HepG2 (cell line): ENCODE measurements around the gene GRM1. TPM values are rescaled to one million over a fixed set of nuclear protein-coding genes. Genes with fewer than 3 reads are reported as not detected.

Experiments
- ATAC-seq: fragments of 200-7000 bp; cut with Tn5 transposase; 3 replicates; pipeline ENCODE4 v1.9.1; 2020; ENCODE audit warnings: mild to moderate bottlenecking, moderate library complexity
- BruUV-seq: library from RNA; stranded (reverse); fragments of 400-500 nt; replicated peaks from 2 replicates; lab custom pipeline; 2021; lab: Mats Ljungman, UMichigan
- CTCF ChIA-PET: fragments of 300-600 bp; formaldehyde crosslinking; extraction: SDS; loops from one replicate; lab custom pipeline; 2021; ENCODE audit warnings: low total read pairs, inconsistent platforms, low intra/inter-chr PET ratio; lab: Yijun Ruan, JAX
- POLR2A ChIA-PET: fragments of 350-600 bp; sonication (Branson Sonifier 250); formaldehyde crosslinking; loops from one replicate; lab custom pipeline; 2020; ENCODE audit warnings: antibody characterized with exemption, inconsistent platforms; lab: Yijun Ruan, JAX
- DNase-seq: peaks from one replicate; pipeline ENCODE4 v3.0.0-alpha.2; 2015; ENCODE audit warnings: low spot score
- FAIRE-seq: peaks from 3 replicates; lab custom pipeline; 2011; peaks lifted over from hg19 to GRCh38; lab: Jason Lieb, UNC
- H2AFZ ChIP-seq: one replicate; pipeline ENCODE4 v1.6.1; 2011; ENCODE audit warnings: low read length, inconsistent platforms
- H3K27ac ChIP-seq: fragments of 300-600 bp; 3 replicates; pipeline ENCODE4 v1.8.0; 2011; ENCODE audit warnings: mixed run types, mild to moderate bottlenecking, mixed read lengths, low read length, inconsistent platforms; ENCODE audit not compliant: insufficient read depth; ENCODE audit errors: extremely low read length
- H3K27me3 ChIP-seq, 2 experiments: fragments of 200-600 bp in 1 of 2; 2 replicates in 1 of 2; 3 replicates in 1 of 2; pipeline versions ENCODE4 v1.6.0 to v1.8.0; 2011; ENCODE audit warnings: low read length in 2 of 2, mild to moderate bottlenecking in 2 of 2, moderate library complexity in 2 of 2, inconsistent platforms in 1 of 2; ENCODE audit not compliant: insufficient read depth in 2 of 2, control insufficient read depth in 1 of 2
- H3K36me3 ChIP-seq, 2 experiments: fragments of 200-600 bp in 1 of 2; replicated peaks in 1 of 2; 2 replicates in 1 of 2; 3 replicates in 1 of 2; pipeline versions ENCODE4 v1.5.1 to v1.8.0; 2011; ENCODE audit warnings: low read length in 2 of 2, inconsistent platforms in 1 of 2; ENCODE audit not compliant: insufficient read depth in 2 of 2, control insufficient read depth in 1 of 2
- H3K4me1 ChIP-seq: 2 replicates; pipeline ENCODE4 v1.5.1; 2012; ENCODE audit warnings: low read length, inconsistent platforms; ENCODE audit not compliant: insufficient read depth
- H3K4me2 ChIP-seq: 2 replicates; pipeline ENCODE4 v1.6.0; 2011; ENCODE audit warnings: low read depth, low read length, inconsistent platforms
- H3K4me3 ChIP-seq, 3 experiments: fragments of 200-600 bp in 1 of 3; sonication (generic), shearing (Covaris generic) in 1 of 3; replicated peaks in 1 of 3; 2 replicates each; pipeline ENCODE4 v1.5.1; 2011 to 2016; ENCODE audit warnings: low read length in 3 of 3, inconsistent platforms in 2 of 3, low read depth in 2 of 3, mild to moderate bottlenecking in 2 of 3, control low read depth in 1 of 3, mixed read lengths in 1 of 3; ENCODE audit not compliant: insufficient read depth in 1 of 3
- H3K79me2 ChIP-seq: one replicate; pipeline ENCODE4 v1.6.1; 2011; ENCODE audit warnings: low read length, inconsistent platforms; ENCODE audit not compliant: insufficient read depth
- H3K9ac ChIP-seq: 2 replicates; pipeline ENCODE4 v1.6.0; 2011; ENCODE audit warnings: mild to moderate bottlenecking, low read depth, low read length, inconsistent platforms; ENCODE audit not compliant: insufficient read depth
- H3K9me3 ChIP-seq: 2 replicates; pipeline ENCODE4 v1.5.1; 2012; ENCODE audit warnings: mild to moderate bottlenecking, low read length
- H4K20me1 ChIP-seq: 2 replicates; pipeline ENCODE4 v1.6.0; 2011; ENCODE audit warnings: inconsistent platforms, mild to moderate bottlenecking, low read length, moderate library complexity; ENCODE audit not compliant: insufficient read depth
- GLMP ChIP-seq: sonication (generic); formaldehyde crosslinking; IDR thresholded peaks from 2 replicates; pipeline ENCODE4 v1.9.0; 2021; ENCODE audit warnings: missing genetic modification reagents, mild to moderate bottlenecking, borderline replicate concordance
- GMEB1 ChIP-seq: sonication (generic); formaldehyde crosslinking; IDR thresholded peaks from 2 replicates; pipeline ENCODE4 v1.5.1; 2020; ENCODE audit warnings: missing genetic modification reagents, mild to moderate bottlenecking, borderline replicate concordance
- NBN ChIP-seq: fragments of 450-650 bp; conservative IDR thresholded peaks from 2 replicates; pipeline ENCODE4 v1.6.1; 2017
- PITX1 ChIP-seq: sonication (generic); formaldehyde crosslinking; IDR thresholded peaks from 2 replicates; pipeline ENCODE4 v1.5.1; 2020; ENCODE audit warnings: mild to moderate bottlenecking, missing genetic modification reagents
- PRDM4 ChIP-seq: sonication (generic); formaldehyde crosslinking; IDR thresholded peaks from 2 replicates; pipeline ENCODE4 v1.9.0; 2021; ENCODE audit warnings: missing genetic modification reagents, borderline replicate concordance
- RORA ChIP-seq: sonication (generic); formaldehyde crosslinking; IDR thresholded peaks from 2 replicates; pipeline ENCODE4 v1.5.0; 2020; ENCODE audit warnings: mild to moderate bottlenecking, missing genetic modification reagents, moderate library complexity
- SMYD3 ChIP-seq: sonication (generic); formaldehyde crosslinking; IDR thresholded peaks from 2 replicates; pipeline ENCODE4 v1.8.1; 2023; ENCODE audit warnings: mild to moderate bottlenecking, missing genetic modification reagents
- ZBTB14 ChIP-seq: sonication (generic); formaldehyde crosslinking; IDR thresholded peaks from 2 replicates; pipeline ENCODE4 v1.4.0; 2020; ENCODE audit warnings: missing genetic modification reagents
- ZBTB20 ChIP-seq: sonication (generic); formaldehyde crosslinking; IDR thresholded peaks from 2 replicates; pipeline ENCODE4 v1.8.1; 2023; ENCODE audit warnings: missing genetic modification reagents, low read depth, mild to moderate bottlenecking, borderline replicate concordance
- ZBTB39 ChIP-seq: sonication (generic); formaldehyde crosslinking; IDR thresholded peaks from 2 replicates; pipeline ENCODE4 v1.5.0; 2020; ENCODE audit warnings: missing genetic modification reagents
- ZNF550 ChIP-seq: sonication (generic); formaldehyde crosslinking; IDR thresholded peaks from 2 replicates; pipeline ENCODE4 v1.4.0; 2020; ENCODE audit warnings: mild to moderate bottlenecking, missing genetic modification reagents, borderline replicate concordance
- ZNF576 ChIP-seq: sonication (generic); formaldehyde crosslinking; IDR thresholded peaks from 2 replicates; pipeline ENCODE4 v1.4.0; 2020; ENCODE audit warnings: mild to moderate bottlenecking, missing genetic modification reagents
- whole genome bisulfite sequencing: methylation state at CpG from one replicate; pipeline ENCODE4 v1.1.6; 2017; ENCODE audit warnings: low lambda C conversion rate; 5-methylcytosine and 5-hydroxymethylcytosine counted together
- in situ Hi-C: cut with HindIII; loops from 2 replicates; pipeline ENCODE4 v1.10.0; 2017; ENCODE audit warnings: low pct_unique_long_range_greater_than_20kb; ENCODE audit not compliant: extremely low pct_ligation_motif_present
- intact Hi-C: fragments of 100-400 bp; cut with micrococcal nuclease; formaldehyde crosslinking; loops from one replicate; pipeline ENCODE4 v1.10.0; 2022; ENCODE audit not compliant: unreplicated experiment
- polyA plus RNA-seq, 8 experiments: library from polyadenylated mRNA; depleted of rRNA in 3 of 8; stranded (reverse) in 7 of 8; unstranded in 1 of 8; fragments of >200 nt; fragmentation: Illumina TruSeq in 4 of 8; extraction: Trizol in 4 of 8; gene quantifications; 2 replicates each; pipeline versions ENCODE4 v1.2.1 to v1.2.3, GENCODE V29; 2011 to 2016; ENCODE audit warnings: low read depth in 4 of 8, missing spikeins in 1 of 8, mixed read lengths in 1 of 8; ENCODE audit not compliant: insufficient read depth in 1 of 8
- total RNA-seq, 5 experiments: library from RNA; depleted of rRNA; stranded (reverse); fragments of >200 nt; fragmentation: Illumina TruSeq; extraction: Trizol; gene quantifications; 2 replicates each; pipeline ENCODE4 v1.2.3, GENCODE V29; 2016; ENCODE audit warnings: low read depth in 1 of 5

The GRM1 gene
- total and polyA plus RNA-seq, 2 of the 13 experiments (the other 11 are each of a cell fraction or from before 2014, with no cell fraction given), result 0.09 TPM; not detected in 1

GRCh38 chr6:146292506-146292905 is 263.6 kb downstream of the GRM1 start:
- H4K20me1 ChIP-seq, result no peaks in the 10 kb centered on the region
- no peak overlapping the region for H3K4me3 ChIP-seq
- no peak overlapping the region for H3K4me2 ChIP-seq
- WGBS, result 21% methylated on average over 1 of the region's 1 CpG
- H3K9me3 ChIP-seq, result no peaks in the 10 kb centered on the region
- H3K27ac ChIP-seq, result no peak overlapping the region
- intact Hi-C loops (no loop called here), in situ Hi-C loops (no loop called here)
- no peak for FAIRE-seq
- TF ChIP-seq RORA (CRISPR knock-in tag), result no peak
- no peak for TF ChIP-seq ZNF550 (CRISPR knock-in tag)
- TF ChIP-seq SMYD3 (CRISPR knock-in tag), result no peak
- no peak for TF ChIP-seq ZBTB20 (CRISPR knock-in tag)
- no peak for TF ChIP-seq GLMP (CRISPR knock-in tag)
- TF ChIP-seq PITX1 (CRISPR knock-in tag), result no peak
- no peak for TF ChIP-seq NBN
- TF ChIP-seq GMEB1 (CRISPR knock-in tag), result no peak
- TF ChIP-seq PRDM4, result no peak
- no peak for TF ChIP-seq ZBTB14
- TF ChIP-seq ZNF576 (CRISPR knock-in tag), result no peak
- TF ChIP-seq ZBTB39 (CRISPR knock-in tag), result no peak
- H2AFZ ChIP-seq, result no peak overlapping the region
- ChIA-PET POLR2A (no interaction called here), CTCF (no interaction called here)
- no peak for ATAC-seq
- no peaks in the 10 kb centered on the region for H3K36me3 ChIP-seq
- H3K27me3 ChIP-seq, result no peaks in the 10 kb centered on the region
- no peaks in the 10 kb centered on the region for H3K79me2 ChIP-seq
- no TSS peak for BruUV-seq
- no peaks in the 10 kb centered on the region for H3K4me1 ChIP-seq
- no peak for DNase-seq
- no peak overlapping the region for H3K9ac ChIP-seq
